GM19324 (cell line): ENCODE data around the gene ALS2.
"Not testable (repeated sequence)": the region's sequence is repeated elsewhere in the genome, so short reads cannot be mapped to it uniquely, and the experiment has no call there.

Experiments
- ATAC-seq: cut with Tn5 transposase; IDR thresholded peaks from one replicate; pipeline ENCODE4 v1.9.1; 2021; ENCODE audit warnings: mild to moderate bottlenecking, moderate library complexity; ENCODE audit not compliant: unreplicated experiment, low FRiP score

The ALS2 gene

GRCh38 chr2:201780674-201781493 lies at the start of gene ALS2:
Gene ALS2 (minus strand): TSS chr2:201780933. CDS start chr2:201768885, 12,048 bp downstream.
- peak; percentile 97 for ATAC-seq

DNA sequence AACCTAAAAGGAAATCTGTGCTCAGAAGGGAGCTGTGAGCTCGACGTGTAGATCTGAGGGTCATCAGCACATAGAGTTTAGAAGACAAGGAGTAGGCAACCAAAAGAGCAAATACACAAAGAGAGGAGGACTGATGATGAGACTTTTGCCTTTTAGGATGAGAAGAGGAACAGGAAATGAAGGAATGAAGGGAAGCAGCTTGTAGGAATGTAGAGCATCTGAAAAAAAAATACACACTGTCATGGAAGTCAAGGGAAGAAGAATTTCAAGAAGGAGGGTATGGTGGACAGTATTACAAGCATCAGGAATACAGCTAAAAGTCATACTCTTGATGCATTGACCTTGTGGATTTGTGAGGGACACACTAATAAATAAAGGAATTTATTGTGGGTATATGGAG lies 47.5 kb upstream of the ALS2 start:
- no peak for ATAC-seq

GRCh38 chr2:201827621-201828020 lies 46.9 kb upstream of the ALS2 start:
- no peak for ATAC-seq

DNA sequence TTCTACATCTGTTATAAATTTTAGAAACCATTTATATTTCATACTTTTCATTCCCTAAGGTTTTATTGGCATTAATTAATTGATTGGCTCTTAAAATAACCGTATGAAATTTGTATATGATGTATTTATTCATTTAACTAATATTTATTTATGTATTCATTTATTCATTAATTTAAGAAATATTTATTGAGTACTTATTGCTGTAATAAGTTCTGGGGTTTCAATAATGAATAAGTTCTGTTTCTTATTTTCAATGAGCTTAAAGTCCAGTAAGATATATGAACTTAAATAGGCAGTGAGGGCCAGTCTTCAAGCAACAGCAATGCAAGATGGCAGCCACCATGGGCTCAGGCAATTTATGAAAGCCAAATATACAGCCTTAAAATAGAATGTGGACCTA lies 43.5 kb upstream of the ALS2 start:
- ATAC-seq, result no peak

GRCh38 chr2:201821080-201821479 lies 40.3 kb upstream of the ALS2 start:
- ATAC-seq, result no peak

GRCh38 chr2:201820383-201821007 lies 39.8 kb upstream of the ALS2 start:
- no peak for ATAC-seq

DNA sequence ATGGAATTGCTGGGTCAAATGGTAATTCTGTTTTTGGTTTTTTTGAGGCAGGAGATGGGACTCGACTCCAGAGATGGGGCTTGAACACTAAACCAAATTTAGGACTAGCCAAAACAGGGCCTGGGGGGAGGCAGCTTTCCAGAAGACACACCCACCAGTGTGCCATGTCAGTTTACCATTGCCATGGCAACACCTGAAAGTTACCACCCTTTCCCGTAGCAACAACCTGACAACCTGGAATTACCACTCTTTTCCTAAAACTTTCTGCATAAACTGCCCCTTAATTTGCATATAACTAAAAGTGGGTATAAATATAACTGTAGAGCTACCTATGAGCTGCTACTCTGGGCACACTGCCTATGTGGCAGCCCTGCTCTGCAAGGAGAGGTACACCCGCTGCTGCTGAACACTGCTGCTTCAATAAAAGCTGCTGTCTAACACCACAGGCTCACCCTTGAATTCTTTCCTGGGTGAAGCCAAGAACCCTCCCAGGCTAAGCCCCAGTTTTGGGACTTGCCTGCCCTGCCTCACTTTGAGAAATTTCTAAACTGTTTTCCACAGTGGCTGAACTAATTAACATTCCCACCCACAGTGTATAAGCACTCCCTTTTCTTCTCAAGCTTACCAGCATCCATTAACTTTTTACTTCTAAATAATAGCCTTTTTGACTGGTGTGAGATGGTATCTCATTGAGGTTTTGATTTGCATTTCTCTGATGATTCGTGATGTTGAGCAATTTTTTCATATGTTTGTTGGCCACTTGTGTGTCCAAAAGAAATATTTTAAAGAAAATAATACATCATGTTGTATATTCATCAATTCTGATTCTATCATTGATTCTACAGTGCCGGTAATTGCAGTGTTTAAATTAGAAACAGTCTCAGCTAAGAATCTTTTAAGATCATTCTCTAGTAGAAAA lies 36.2 kb upstream of the ALS2 start:
- ATAC-seq, result no peak

- no peak for ATAC-seq
Observed at GRCh38 chr2:201813996-201814760, 33.4 kb upstream of the ALS2 start.

- ATAC-seq, result not testable (repeated sequence)
Observed at GRCh38 chr2:201810604-201811003, 29.9 kb upstream of the ALS2 start.

GRCh38 chr2:201809633-201810032 lies 28.9 kb upstream of the ALS2 start:
- no peak for ATAC-seq

DNA sequence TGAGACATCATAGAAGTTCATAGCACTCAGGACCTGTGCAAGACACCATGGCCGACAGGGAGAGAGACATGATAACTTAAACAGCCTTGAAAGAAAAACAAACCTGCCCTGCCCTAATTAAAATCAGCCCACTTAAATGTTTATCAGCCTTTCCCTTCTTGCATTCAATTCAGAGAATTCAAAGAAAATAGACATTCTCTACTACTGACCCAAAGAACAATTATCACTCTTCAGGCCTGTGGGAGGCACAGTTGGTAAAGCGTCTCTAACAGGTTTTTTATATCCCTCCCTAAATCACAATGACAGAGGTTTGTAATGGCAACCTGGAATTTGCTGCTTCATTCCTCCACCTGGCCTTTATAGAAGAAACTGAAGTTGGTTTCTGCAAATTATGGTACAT lies 27.3 kb upstream of the ALS2 start:
- no peak for ATAC-seq

DNA sequence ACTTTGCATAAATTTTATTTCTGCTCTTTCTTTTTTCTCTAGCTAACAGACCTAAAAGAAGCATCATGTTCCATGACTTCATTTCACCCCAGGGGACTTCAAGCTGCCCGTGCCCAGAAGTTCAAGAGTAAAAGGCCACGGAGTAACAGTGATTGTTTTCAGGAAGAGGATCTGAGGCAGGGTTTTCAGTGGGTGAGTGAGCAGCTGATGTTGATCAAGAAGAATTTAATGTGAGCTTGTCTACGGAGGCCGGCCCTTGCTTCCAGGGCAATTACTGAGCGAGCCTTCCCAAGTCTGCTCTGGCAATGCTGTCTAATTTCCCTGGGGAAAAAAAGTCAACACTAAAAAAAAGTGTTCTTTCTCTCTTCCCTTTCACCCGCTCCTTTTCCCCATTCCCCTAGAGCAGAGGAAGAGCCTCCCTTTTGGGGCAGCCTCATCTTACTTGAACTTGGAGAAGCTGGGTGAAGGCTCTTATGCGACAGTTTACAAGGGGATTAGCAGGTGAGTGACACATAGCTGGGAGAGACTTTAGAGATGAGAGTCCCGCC lies 26.8 kb upstream of the ALS2 start:
- no peak for ATAC-seq

- ATAC-seq, result no peak
Observed at GRCh38 chr2:201806442-201807170, 25.9 kb upstream of the ALS2 start, which contains the start of gene CDK15. Gene CDK15 (plus strand): TSS chr2:201806537. CDS start chr2:201806665, 128 bp downstream.

DNA sequence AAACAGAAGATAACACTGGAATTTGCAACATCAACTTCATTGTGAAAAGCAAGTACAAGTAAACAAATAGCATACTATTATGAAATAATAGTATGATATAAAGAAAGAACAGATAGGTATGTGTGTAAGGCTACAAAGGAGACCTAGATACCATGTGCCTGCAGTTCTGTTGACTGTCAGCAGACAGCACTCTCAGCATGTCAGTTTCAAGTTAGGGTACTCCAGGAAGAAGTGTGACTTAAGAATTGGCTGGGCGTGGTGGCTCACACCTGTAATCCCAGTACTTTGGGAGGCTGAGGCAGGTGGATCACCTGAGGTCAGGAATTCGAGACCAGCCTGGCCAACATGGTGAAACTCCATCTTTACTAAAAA lies 18.2 kb upstream of the ALS2 start:
- ATAC-seq, result not testable (repeated sequence)

DNA sequence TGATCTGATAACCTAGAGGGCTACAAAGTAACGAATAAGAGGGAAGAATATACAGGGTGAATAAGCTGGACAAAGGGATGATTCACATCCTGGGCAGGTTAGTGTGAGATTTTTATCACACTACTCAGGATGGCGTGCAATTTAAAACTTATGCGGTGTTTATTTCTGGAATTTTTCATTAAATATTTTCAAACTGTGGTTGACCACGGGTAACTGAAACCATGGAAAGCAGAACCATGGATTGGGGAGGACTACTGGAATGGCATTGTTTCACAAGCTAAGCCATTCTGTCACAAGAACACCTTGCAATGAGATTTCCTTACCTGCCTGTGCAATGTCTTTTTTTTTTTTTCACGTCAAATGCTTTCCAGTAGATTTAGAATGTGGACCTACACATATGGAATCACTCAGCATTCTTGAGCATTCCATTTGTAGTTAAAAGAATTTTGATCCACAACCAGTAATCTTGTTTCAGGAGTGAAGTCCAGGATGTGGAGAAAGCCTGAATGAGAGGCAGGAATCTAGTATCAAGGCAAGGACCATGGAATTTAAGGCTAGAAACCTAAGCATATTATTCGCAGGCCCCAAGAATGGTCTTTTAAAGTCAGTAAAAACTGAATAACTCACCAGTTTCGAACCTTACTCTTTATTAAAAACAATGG lies 17.6 kb upstream of the ALS2 start:
- ATAC-seq, result no peak

GRCh38 chr2:201797175-201797840 lies 16.6 kb upstream of the ALS2 start:
- no peak for ATAC-seq

- no peak for ATAC-seq
Observed at GRCh38 chr2:201796478-201796865, 15.7 kb upstream of the ALS2 start.
